HG03558 (cell line): ENCODE measurements around the gene KSR1.
"Not testable (repeated sequence)": the region's sequence is repeated elsewhere in the genome, so short reads cannot be mapped to it uniquely, and the experiment has no call there.

Experiments used
- ATAC-seq: cut with Tn5 transposase; IDR thresholded peaks from one replicate; pipeline ENCODE4 v1.9.1; 2021; ENCODE audit warnings: moderate number of reproducible peaks; ENCODE audit not compliant: unreplicated experiment; ENCODE audit errors: extremely low read depth

Gene KSR1

GRCh38 chr17:27638415-27638914 is 182.2 kb downstream of the KSR1 start:
- not testable (repeated sequence) for ATAC-seq

DNA sequence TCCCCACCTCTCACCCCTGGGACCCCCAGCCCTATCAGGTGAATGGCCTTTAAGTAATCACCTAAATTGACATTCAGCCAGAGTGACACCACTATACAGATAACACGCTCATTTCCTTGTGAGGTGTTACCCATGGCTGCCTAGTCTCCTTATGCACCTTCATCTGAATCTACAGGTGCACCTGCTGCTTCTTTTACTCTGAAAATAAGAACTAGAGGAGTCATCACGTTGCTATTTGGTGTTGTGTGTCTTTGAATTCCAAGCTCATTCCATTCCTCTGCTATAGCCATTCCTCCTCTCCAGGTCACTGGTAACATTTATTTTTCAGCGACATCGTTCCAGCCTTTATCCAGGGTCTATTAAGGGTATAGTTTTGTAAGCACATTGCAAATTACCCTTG is 184.5 kb downstream of the KSR1 start:
- no peak for ATAC-seq

DNA sequence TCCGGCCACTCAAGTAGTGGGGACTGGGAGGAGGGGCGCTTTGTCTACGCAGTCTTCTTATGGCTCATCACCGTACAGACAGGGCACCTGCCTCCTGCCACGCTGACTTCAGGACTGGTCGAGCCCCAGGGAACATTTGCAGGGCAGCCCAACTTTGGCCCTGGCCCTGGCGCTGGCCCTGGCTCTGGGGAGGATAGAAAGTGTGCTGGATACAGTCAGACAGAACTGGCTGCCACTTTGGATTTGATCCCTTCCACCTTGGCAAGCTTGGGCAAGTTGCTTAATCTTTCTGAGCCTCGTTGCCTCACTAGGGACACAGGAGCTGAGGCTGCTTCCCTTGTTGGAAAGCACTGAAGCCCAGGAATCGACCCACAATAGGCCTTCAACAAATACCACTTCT is 188.3 kb downstream of the KSR1 start:
- ATAC-seq, result no peak

DNA sequence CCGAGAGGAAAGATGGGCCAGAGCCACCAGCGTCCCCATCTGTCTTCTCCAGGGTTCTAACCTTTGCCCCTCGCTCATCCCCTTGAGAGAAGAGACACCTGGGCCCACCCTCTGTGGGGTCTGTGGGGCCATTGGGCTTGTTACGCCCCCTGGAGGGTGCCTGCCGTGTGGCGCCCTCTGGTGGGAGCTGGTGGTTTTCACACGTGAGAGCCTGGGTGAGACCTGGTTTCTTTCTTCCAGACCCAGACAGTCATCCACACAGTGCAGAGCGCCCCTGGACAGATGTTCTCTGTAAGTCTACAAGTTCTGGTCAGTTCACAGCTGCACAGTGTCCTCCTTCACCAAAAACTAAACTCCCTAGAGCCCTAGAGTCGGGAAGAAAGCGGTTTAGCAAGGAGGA is 189.4 kb downstream of the KSR1 start:
- not testable (repeated sequence) for ATAC-seq

DNA sequence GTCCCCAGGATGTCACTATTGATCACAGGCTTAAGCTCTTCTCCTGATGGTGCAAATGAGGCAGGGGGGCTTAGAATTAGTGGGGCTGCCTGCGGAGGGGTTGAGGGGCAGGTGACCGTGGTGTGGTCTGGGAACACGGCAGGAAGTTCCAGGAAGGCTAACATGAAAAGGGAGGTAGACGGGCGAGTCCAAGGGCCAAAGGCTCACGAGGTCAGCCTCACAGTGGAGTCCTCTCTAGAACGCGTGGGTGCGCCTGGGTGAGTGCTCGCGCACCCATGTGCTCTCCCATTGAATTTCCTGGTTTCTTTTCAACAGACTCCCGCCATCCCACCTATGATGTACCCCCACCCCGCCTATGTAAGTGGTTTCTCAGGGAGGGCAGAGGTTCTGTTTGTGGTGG is 190.0 kb downstream of the KSR1 start:
- no peak for ATAC-seq

GRCh38 chr17:27647765-27648164 is 191.5 kb downstream of the KSR1 start:
- ATAC-seq, result no peak

DNA sequence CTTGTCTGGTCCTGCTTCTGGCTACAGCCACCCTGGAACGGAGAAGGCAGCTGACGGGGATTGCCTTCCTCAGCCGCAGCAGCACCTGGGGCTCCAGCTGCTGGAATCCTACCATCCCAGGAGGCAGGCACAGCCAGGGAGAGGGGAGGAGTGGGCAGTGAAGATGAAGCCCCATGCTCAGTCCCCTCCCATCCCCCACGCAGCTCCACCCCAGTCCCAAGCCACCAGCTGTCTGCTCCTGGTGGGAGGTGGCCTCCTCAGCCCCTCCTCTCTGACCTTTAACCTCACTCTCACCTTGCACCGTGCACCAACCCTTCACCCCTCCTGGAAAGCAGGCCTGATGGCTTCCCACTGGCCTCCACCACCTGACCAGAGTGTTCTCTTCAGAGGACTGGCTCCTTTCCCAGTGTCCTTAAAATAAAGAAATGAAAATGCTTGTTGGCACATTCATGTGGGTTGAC is 192.9 kb downstream of the KSR1 start:
- not testable (repeated sequence) for ATAC-seq

- ATAC-seq, result no peak
Measured at GRCh38 chr17:27649929-27650328, 193.7 kb downstream of the KSR1 start.

DNA sequence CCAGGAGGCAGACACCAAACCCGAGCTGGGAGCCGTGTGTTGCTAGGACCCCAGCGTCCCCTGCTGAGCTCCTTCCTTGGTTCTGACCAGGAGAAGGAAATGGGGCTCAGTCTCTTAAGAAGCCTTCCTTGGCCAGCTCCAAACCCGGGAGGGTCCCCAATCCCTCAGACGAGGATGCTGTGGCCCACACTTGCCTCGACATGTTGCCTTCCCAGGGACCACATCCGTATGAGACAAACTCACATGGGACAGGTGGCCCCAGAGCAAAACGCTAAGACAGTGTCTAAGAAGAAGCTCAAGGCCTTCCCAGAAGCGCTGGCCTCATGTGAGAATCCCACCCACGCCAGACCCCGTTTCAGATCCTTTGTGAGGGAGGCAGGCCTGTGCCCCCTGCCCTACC is 194.6 kb downstream of the KSR1 start:
- ATAC-seq, result no peak

GRCh38 chr17:27651411-27652345 is 195.4 kb downstream of the KSR1 start:
- no peak for ATAC-seq

- not testable (repeated sequence) for ATAC-seq
Measured at GRCh38 chr17:27653449-27653971, 197.3 kb downstream of the KSR1 start.

GRCh38 chr17:27654136-27654535 is 197.9 kb downstream of the KSR1 start:
- no peak for ATAC-seq

GRCh38 chr17:27654654-27655524 is 198.6 kb downstream of the KSR1 start:
- ATAC-seq, result peak; percentile 61

GRCh38 chr17:27655525-27656111 is 199.4 kb downstream of the KSR1 start:
- ATAC-seq, result not testable (repeated sequence)

DNA sequence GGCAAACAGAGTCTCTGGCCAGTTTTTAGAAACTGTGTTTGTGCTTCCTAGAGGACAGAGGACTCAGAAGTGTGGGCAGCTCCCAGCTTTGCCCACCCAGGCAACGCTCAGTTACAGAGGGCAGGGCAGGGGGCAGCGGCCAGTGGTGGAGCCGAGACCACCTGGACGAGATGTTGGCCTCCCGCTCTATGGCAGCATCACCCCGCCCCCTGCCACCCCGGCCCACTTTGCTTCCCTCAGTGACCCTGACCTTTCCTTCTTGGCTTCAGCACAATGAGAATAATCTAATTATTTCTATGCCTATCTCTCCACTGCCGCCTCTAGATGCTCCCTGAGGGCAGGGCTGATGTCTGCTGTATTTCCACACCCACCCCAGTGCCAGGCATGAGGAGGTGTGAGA is 200.4 kb downstream of the KSR1 start:
- ATAC-seq, result not testable (repeated sequence)

- no peak for ATAC-seq
Measured at GRCh38 chr17:27657620-27658019, 201.4 kb downstream of the KSR1 start.

- no peak for ATAC-seq
Measured at GRCh38 chr17:27659683-27660082, 203.4 kb downstream of the KSR1 start.

DNA sequence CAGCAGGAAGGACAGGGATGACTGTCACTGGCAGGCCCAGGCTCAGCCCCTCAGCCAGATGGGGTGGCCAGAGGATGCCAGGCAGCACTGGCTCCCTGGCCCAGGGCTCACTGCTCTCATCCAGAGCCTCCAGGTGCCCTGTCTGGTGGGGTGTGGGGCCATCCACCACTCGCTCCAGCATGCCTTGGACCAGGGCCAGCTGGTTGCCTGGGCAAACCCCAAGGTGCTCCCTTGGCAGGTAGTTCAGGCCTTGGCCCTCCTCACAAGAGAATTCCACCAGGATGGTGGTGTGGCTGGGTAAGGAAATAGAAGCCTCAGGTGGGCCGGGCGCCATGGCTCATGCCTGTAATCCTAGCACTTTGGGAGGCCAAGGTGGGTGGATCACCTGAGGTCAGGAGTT is 204.2 kb downstream of the KSR1 start:
- no peak for ATAC-seq

GRCh38 chr17:27663936-27664605 is 207.8 kb downstream of the KSR1 start:
- no peak for ATAC-seq

GRCh38 chr17:27664606-27664965 is 208.3 kb downstream of the KSR1 start:
- ATAC-seq, result no peak
